ENCODE data around the gene TNN.

GRCh38 chr1:175067362-175068106 is at the start of gene TNN:
- TF ChIP-seq CTCF (IDR thresholded peaks at IDR 0.05) (no peak), POLR2AphosphoS5 (IDR thresholded peaks at IDR 0.05) (no peak)
